B cell (primary cell): ENCODE measurements around the gene OCSTAMP.

Experiments used
- CTCF ChIP-seq: fragments of 200-600 bp; IDR thresholded peaks from one replicate; pipeline ENCODE4 v1.8.0; 2022; ENCODE audit warnings: antibody characterized with exemption, mild to moderate bottlenecking
- EZH2 ChIP-seq: IDR thresholded peaks from 2 replicates; pipeline ENCODE4 v1.6.1; 2012; ENCODE audit warnings: borderline replicate concordance, low read depth, mild to moderate bottlenecking, moderate library complexity, low read length; ENCODE audit not compliant: insufficient read depth, poor library complexity, severe bottlenecking

DNA sequence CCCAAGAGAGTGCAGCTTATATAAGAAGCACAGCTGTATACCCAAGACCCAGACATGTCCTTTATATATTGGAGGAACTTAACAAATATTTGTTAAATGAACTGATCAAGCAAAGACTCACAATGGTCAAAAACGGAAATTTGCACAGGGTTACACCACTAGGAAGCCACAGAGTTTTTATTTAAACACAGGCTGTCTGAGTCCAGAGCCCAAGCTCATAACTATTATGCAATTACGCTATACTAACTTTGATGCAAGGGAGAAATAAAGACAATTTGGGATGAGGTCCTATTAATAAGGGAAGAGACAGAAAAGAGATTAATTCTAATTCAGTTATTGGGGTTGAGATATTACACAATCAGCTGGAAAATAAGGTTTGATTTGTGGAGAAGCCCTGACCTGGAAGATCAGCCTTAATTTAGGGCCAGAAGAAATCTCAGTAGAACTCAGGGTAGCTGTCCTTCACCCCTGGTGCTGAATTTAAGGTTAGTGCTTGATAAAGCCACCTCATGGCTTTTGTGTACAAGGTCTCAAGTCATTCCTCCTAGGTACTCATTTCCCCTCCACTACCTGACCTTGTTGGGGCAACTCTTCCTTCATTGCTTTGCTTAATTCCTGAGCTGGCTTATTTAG, 26.6 kb downstream of the OCSTAMP start:
- TF ChIP-seq CTCF (no peak), EZH2 (no peak)
